KMS-11 (cell line): Measurements from ENCODE around the gene NDOR1.

Experiments used
- H2AFZ ChIP-seq: fragments of 200-600 bp; sonication (generic); 2 replicates; pipeline ENCODE4 v1.6.1; 2016; ENCODE audit warnings: antibody characterized with exemption, mixed run types, low read depth
- H3K27ac ChIP-seq: fragments of 200-600 bp; sonication (generic); 2 replicates; pipeline ENCODE4 v1.6.1; 2016; ENCODE audit warnings: mild to moderate bottlenecking, mixed run types
- H3K27me3 ChIP-seq: fragments of 200-600 bp; sonication (generic); 2 replicates; pipeline ENCODE4 v1.6.1; 2017; ENCODE audit warnings: mild to moderate bottlenecking, low read depth, mixed run types, moderate library complexity; ENCODE audit not compliant: insufficient read depth
- H3K36me3 ChIP-seq: fragments of 200-600 bp; sonication (generic); 2 replicates; pipeline ENCODE4 v1.6.1; 2017; ENCODE audit warnings: mild to moderate bottlenecking, mixed run types; ENCODE audit not compliant: insufficient read depth
- H3K4me1 ChIP-seq: fragments of 200-600 bp; sonication (generic); 2 replicates; pipeline ENCODE4 v1.6.1; 2016; ENCODE audit warnings: mild to moderate bottlenecking, low read depth, mixed run types; ENCODE audit not compliant: poor library complexity, severe bottlenecking
- H3K4me2 ChIP-seq: fragments of 200-600 bp; sonication (generic); 2 replicates; pipeline ENCODE4 v1.7.0; 2016; ENCODE audit warnings: mild to moderate bottlenecking, mixed run types
- H3K4me3 ChIP-seq: fragments of 200-600 bp; sonication (generic); IDR thresholded peaks from 2 replicates; pipeline ENCODE4 v1.6.1; 2017; ENCODE audit warnings: low read depth, low read length, mixed read lengths; ENCODE audit not compliant: insufficient read depth
- H3K79me2 ChIP-seq: fragments of 200-600 bp; sonication (generic); 2 replicates; pipeline ENCODE4 v1.6.1; 2016; ENCODE audit warnings: low read depth, mixed run types; ENCODE audit not compliant: insufficient read depth
- H3K9ac ChIP-seq: fragments of 200-600 bp; sonication (generic); 2 replicates; pipeline ENCODE4 v1.6.1; 2016; ENCODE audit warnings: mild to moderate bottlenecking, mixed run types
- H4K20me1 ChIP-seq: fragments of 200-600 bp; sonication (generic); 2 replicates; pipeline ENCODE4 v1.6.1; 2016; ENCODE audit warnings: mild to moderate bottlenecking, mixed run types; ENCODE audit not compliant: insufficient read depth
- CTCF ChIP-seq: fragments of 200-600 bp; sonication (generic); conservative IDR thresholded peaks from 2 replicates; pipeline ENCODE4 v1.6.1; 2017; ENCODE audit warnings: low read depth, mild to moderate bottlenecking, antibody characterized with exemption, low read length, moderate library complexity, mixed read lengths

NDOR1 gene

GRCh38 chr9:137247135-137247915 lies 41.8 kb downstream of the NDOR1 start:
- Histone ChIP-seq H3K4me1 (peaks cover 6% of the 10 kb centered on the region), H3K36me3 (peaks cover 4% of the 10 kb centered on the region; the same call in 1 of the 2 replicates), H3K9ac (no peak overlapping the region), H3K4me2 (no peak overlapping the region), H2AFZ (no peak overlapping the region), H4K20me1 (peaks cover 7% of the 10 kb centered on the region; the same call in 1 of the 2 replicates), H3K4me3 (no peak overlapping the region), H3K27ac (no peak overlapping the region), H3K27me3 (no peaks in the 10 kb centered on the region), H3K79me2 (peaks cover 10% of the 10 kb centered on the region)
- TF ChIP-seq CTCF, result no peak

- Histone ChIP-seq H3K79me2 (peaks cover 4% of the 10 kb centered on the region; the same call in 1 of the 2 replicates), H3K4me3 (no peak overlapping the region), H3K9ac (no peak overlapping the region), H3K27me3 (no peaks in the 10 kb centered on the region), H3K4me1 (peaks cover 2% of the 10 kb centered on the region), H3K4me2 (no peak overlapping the region), H3K27ac (no peak overlapping the region), H3K36me3 (no peaks in the 10 kb centered on the region; the same call in 1 of the 2 replicates), H4K20me1 (peaks cover 2% of the 10 kb centered on the region; the same call in 1 of the 2 replicates), H2AFZ (no peak overlapping the region)
- TF ChIP-seq CTCF, result no peak
These were observed 42.3 kb downstream of the NDOR1 start for GRCh38 chr9:137247916-137248175.

DNA sequence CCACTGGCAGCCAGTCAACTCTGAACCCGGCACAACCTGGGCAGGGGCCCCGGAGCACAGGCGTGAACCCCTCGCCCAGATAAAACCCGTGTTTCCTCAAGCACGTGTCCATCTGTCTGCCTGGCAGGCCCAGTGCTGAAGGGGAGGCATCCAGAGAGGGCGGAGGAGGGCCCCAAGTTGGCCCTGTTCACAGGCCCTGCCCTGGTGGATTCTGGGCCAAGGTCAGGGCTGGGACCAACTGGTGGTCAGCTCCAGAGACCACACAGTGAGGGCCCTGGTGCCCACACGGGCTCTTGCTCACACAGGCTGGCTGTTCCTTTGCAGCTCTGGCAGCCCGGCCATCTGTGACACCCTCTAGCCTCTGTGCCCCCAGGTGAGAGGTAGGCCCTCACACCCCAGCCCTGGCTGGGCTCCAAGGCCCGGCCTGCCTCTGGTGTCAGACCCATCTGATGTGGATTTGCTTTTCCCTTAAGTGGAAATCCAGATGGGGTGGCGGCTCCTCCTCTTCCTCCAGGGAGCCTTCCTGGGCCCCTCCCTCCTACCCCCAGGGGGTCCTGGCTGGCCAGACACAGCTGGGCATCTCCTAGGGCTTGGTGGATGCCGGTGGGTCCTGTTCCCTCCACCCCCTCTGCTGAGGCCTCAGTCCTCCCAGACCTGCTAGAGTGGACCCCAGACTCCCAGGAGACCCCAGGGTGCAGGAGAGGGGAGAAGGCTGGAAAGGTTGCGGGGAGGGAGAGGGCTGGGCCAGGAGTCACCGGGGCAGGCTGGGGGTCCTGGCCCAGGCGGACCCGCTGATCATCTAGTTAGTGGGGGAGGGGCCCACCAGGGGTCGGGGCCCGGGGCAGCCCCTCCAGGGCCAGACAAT lies 45.1 kb downstream of the NDOR1 start:
- no peak overlapping the region for H3K4me3 ChIP-seq
- H3K9ac ChIP-seq, result no peak overlapping the region
- H3K36me3 ChIP-seq, result no peaks in the 10 kb centered on the region
- no peak overlapping the region for H3K27ac ChIP-seq
- peaks cover 8% of the 10 kb centered on the region for H3K4me1 ChIP-seq
- no peak overlapping the region for H3K4me2 ChIP-seq
- H2AFZ ChIP-seq, result no peak overlapping the region
- no peak for TF ChIP-seq CTCF
- H4K20me1 ChIP-seq, result no peaks in the 10 kb centered on the region
- H3K79me2 ChIP-seq, result no peaks in the 10 kb centered on the region
- no peaks in the 10 kb centered on the region for H3K27me3 ChIP-seq

DNA sequence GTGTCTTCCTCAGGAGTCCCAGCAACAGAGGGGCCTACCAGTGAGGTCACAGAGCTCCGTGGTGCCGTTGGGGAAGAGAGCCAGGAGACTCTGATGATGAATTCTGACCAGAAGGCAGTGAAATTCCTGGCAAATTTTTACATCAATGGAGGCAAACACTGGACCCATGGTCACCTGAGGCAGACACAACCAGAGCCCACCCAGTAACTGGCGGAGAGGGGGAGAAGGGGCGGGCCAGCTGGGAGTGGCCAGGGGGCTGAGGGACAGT lies 45.6 kb downstream of the NDOR1 start, which contains the start of gene STPG3:
STPG3 (plus strand) TSS at position 93 of the 268 bp plus-strand sequence; CDS start at position 94, 1 bp downstream.
- Histone ChIP-seq H3K79me2 (peaks cover 5% of the 10 kb centered on the region), H2AFZ (no peak within 1 kb of the TSS), H3K27me3 (no peaks in the 10 kb centered on the region), H3K4me2 (no peak within 1 kb of the TSS), H4K20me1 (no peaks in the 10 kb centered on the region), H3K4me3 (no peak within 1 kb of the TSS), H3K27ac (no peak within 1 kb of the TSS), H3K36me3 (no peaks in the 10 kb centered on the region), H3K9ac (no peak within 1 kb of the TSS), H3K4me1 (peaks cover 9% of the 10 kb centered on the region)
- TF ChIP-seq CTCF, result no peak
